Keratinocyte (primary cell): Measurements from ENCODE around the gene ADARB2.

ENCODE experiments used
- EZH2 ChIP-seq: IDR thresholded peaks from one replicate; pipeline ENCODE4 v1.6.1; 2012; ENCODE audit warnings: inconsistent platforms, mild to moderate bottlenecking, low read length, moderate library complexity
- TF ChIP-seq, protein P1 (sequence below), 3 experiments: IDR thresholded peaks in 1 of 3; conservative IDR thresholded peaks in 1 of 3; optimal IDR thresholded peaks in 1 of 3; 2 replicates in 2 of 3; 3 replicates in 1 of 3; pipeline versions ENCODE3 to v1.5.1; 2011; ENCODE audit warnings: low read length in 3 of 3, mild to moderate bottlenecking in 3 of 3, moderate library complexity in 2 of 3, control low read depth in 1 of 3, inconsistent platforms in 1 of 3; ENCODE audit not compliant: insufficient read depth in 2 of 3; ENCODE audit errors: extremely low read depth in 1 of 3

DNA sequence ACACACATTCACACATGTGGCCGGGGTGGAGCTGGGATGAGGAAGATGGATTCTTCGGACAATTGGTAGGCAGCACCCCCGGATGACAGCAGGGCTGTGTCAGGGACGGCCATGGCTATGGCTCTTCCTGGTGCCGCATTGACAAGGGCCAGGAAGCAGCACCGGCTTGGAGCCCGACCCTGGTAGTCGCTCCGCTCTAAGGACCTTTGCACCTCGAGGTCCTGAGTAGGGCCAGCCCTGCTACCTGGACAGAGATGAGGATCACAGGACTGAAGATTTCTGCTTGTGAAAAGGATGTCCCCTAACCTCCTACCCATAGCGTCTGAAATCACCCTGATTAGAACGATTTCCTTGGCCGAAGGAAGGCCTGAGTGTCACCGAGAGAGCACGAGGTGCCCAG is 134.1 kb downstream of the ADARB2 start:
- TF ChIP-seq, protein P1, sequence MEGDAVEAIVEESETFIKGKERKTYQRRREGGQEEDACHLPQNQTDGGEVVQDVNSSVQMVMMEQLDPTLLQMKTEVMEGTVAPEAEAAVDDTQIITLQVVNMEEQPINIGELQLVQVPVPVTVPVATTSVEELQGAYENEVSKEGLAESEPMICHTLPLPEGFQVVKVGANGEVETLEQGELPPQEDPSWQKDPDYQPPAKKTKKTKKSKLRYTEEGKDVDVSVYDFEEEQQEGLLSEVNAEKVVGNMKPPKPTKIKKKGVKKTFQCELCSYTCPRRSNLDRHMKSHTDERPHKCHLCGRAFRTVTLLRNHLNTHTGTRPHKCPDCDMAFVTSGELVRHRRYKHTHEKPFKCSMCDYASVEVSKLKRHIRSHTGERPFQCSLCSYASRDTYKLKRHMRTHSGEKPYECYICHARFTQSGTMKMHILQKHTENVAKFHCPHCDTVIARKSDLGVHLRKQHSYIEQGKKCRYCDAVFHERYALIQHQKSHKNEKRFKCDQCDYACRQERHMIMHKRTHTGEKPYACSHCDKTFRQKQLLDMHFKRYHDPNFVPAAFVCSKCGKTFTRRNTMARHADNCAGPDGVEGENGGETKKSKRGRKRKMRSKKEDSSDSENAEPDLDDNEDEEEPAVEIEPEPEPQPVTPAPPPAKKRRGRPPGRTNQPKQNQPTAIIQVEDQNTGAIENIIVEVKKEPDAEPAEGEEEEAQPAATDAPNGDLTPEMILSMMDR (optimal IDR thresholded peaks at IDR 0.05 in 1 of 3, IDR thresholded peaks at IDR 0.05 in 1 of 3, conservative IDR thresholded peaks at IDR 0.05 in 1 of 3; ENCODE audit: extremely low read depth in 1 of 3, insufficient read depth in 2 of 3, low read length in 3 of 3) = no peak
- no peak for TF ChIP-seq EZH2
